GM20431 (cell line): ENCODE measurements around the gene TMEM40.
"Not testable (repeated sequence)": the region's sequence is repeated elsewhere in the genome, so short reads cannot be mapped to it uniquely, and the experiment has no call there.

ENCODE experiments used
- in situ Hi-C: fragments of 300-500 bp; cut with MseI, MboI; formaldehyde crosslinking; loops from one replicate; pipeline ENCODE4 v1.15.0; 2020; ENCODE audit warnings: low sequenced_read_pairs; ENCODE audit not compliant: unreplicated experiment

Gene TMEM40, protein sequence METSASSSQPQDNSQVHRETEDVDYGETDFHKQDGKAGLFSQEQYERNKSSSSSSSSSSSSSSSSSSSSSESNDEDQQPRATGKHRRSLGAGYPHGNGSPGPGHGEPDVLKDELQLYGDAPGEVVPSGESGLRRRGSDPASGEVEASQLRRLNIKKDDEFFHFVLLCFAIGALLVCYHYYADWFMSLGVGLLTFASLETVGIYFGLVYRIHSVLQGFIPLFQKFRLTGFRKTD

DNA sequence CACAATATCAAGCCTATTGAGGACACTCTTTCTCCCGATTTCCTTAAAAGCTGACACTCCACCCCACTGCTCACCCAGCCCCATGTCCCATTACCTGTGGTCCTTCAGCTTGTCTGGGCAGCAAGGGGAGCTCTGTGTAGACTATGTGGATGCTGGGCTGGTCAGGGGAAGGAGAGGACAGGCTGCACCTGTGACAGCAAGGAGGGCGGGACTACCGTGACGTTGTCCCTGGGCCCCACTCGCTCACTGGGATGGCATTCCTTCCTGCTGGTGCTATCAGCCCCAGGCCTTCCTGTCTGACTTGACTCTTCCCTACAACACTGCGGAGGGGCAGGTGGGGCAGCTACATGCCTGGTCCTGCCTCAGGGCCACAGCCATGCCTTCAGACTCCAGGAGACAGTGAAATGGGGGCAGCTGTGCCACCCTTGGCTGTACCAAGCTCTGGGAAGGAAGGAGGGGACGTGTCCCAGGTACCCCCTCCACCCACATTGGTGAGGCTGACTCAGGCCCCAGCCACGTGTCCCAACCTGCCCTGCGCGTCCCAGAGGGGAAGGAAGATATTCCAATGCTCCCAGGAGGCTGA is at the start of gene TMEM40:
Gene TMEM40 (minus strand): TSS at position 163 of the 583 bp plus-strand sequence. CDS start 9,427 bp downstream, outside the sequence.
- in situ Hi-C loops, result no loop called here

DNA sequence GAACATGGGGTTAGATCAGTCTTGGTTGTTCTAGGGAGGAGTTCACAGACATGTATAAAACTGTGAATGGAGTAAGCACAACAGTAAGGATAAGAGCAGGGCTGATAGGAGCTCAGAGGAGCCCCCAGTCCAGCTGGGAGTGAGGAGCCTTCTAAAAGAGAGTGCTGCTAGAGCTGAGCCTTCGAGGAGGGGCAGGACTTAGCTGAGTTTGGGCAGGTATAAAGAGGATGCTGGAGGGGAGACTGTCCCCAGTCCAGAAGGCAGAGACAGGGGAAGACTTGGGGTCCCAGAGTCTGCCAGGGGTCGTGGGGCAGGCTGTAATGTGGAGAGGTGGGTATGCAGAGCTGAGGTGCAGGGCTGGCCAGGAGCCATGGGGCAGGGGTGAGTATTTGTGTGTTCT is 49.5 kb upstream of the TMEM40 start:
- in situ Hi-C loops, result no loop called here

DNA sequence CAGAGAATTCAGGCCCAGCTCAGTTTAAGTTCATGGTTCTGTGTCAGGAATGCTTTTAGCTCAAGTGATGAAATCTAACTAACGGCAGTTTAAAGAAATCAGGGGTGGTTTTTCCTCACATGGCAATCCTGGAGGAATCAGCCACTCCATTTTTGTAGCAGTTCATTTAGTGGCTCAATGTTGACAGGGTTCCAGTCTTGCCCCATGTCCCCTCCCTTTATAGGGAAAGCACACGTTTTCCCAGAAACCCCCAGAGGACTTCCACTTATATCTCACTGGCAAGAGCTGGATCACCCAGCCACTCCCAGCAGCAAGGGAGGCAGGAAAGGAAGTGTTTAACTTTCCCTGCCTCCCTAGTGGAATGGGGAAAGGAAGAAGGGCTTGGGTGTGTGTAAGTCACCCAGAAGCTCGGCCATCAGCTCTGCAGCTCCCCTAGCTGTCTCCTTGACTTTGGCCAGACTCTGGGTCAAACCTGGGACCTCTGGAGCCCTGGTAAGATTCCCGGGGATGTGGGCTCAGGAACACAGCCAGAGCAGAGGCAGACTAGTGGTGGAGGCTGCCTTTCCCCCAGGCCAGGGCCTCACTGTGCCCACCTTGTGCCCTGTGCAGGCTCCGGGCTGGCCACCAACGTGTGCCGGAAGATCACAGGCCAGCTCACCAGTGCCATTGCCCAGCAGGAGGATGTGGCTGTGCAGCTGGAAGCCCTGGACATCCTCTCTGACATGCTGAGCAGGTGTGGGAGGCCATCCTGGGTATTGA is 48.7 kb upstream of the TMEM40 start:
- in situ Hi-C loops, result no loop called here

DNA sequence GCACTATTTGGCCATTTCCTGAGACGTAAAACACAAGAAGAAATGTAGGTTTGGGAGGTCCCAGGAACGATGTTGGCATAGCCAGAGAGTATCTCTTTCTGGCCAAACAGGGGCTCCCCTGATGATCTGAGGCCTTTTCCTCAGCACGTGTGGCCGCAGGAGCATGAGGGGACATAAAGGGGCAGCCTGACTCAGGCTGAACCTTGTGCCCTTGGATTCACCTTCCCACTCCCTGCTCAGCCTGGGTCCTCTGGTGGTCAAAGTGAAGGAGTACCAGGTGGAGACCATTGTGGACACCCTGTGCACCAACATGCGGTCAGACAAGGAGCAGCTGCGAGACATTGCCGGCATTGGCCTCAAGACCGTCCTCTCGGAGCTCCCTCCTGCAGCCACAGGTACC is 48.0 kb upstream of the TMEM40 start:
- in situ Hi-C loops, result no loop called here

DNA sequence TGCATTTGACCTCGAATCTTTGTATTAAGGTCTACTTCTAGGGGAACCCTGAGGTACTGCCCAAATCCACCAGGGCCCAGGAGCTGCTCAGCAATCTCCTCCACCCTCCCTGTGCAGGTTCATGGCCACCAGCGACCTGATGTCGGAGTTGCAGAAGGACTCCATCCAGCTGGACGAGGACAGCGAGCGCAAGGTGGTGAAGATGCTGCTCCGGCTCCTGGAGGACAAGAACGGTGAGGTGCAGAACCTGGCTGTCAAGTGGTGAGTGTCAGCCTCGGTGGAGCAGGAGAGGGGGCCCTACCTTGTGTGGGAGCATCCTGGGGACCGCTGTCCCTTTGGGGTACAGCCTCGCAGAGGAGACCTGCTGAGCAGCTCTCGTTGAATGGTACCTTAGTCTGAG is 44.3 kb upstream of the TMEM40 start:
- in situ Hi-C loops, result no loop called here

DNA sequence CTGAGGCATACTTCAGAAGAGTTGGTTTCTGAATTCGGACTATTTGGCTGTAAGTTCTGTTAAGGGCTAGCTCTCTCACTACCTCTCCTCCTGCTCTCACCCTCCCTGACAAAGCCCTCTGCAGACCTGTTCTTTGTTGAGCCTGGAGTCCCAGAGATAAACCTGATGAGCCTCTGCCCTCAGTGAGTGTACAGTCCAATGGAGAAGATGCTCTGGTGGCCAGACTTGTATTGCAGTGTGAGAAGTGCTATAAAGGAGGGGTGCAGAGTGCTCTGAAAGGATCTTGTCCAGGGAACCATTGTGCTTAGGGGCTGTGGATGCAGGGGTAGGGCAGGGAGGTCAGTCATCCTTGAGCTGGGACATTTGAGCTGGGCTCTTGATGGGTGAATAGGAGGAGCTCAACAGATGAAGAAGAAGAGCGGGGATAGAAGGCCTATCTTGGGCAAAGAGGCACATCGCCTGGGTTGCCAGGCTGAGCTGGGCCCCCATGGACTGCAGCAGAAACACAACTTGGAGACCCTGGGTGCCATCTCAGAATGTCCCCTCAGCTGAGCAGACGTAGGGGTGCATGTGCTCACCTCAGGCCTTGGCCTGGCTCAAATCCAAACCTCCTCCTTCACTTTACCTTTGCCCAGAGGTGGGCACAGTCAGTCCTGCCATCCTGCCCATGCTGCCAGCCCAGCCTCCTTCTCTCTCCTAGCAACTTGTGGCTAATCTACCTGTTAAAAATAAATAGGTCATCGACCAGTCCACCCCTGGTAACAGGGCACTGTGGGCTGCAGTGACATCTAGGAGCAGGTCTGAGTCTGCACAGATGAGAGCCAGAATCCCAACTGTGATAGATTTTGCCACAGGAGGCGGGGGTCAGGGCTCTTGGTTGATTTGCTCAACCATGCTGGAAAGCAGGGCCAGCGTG is 40.7 kb upstream of the TMEM40 start:
- in situ Hi-C loops, result no loop called here

DNA sequence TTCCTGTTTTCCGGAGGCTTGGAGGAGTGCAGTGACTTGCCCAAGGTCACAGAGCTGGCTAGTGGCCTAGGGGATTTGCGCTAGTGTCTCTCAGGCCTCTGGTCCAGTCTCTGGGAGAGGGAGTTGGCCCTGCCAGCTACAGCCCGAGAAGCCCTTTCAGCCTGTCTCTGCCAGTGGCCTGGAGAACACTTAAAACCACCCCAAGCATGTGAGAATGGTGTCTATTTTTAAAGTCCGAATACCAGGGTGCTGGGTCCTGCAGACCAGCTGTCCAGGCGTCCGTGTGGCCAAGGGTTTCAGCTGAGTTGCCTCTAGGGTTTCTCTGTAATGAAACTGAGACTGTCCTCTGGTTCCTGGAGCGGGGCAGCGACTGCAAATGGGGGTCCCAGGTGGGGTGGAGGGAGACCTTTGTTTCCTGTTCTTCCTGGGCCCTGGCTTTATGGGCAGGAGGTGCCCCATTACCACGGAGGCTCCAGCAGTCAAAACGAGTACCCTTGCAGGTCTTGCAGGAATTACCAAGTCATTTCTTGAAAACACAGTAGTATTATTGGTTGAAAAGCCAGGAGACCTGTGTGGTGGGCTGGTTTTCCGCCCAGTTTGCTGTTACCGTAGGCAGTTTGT is 39.6 kb upstream of the TMEM40 start:
- in situ Hi-C loops, result no loop called here

DNA sequence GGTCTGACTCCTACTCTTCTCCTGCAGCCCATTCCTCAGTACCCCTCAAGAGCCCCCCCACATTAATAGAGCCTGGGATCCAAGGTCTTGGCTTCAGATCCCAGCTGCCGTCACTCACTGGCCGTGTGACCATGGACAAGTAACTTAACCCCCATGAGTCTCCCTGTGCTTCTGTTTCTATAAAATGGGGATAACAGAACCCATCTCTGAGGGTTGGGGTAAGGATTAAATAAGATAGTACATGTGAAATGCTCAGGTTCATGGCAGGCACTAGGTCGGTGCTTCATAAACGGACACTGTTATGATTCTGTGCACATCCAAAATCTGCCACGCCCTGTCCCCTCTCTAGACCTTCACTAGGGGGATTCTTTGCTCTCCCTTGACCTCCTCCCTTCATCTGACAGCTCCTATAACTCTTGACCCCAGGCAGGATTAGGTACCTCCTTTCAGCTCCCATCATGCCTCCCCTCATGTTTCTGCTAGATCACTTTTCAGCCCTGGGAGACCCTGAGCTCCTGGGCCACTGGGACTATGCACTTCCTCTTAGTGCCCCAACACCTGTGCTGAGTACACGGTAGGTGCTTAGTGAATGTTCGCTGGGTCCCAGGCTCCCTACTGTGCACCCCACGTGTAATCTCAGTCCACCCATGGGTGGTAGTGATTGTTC is 39.0 kb upstream of the TMEM40 start:
- in situ Hi-C loops, result no loop called here

DNA sequence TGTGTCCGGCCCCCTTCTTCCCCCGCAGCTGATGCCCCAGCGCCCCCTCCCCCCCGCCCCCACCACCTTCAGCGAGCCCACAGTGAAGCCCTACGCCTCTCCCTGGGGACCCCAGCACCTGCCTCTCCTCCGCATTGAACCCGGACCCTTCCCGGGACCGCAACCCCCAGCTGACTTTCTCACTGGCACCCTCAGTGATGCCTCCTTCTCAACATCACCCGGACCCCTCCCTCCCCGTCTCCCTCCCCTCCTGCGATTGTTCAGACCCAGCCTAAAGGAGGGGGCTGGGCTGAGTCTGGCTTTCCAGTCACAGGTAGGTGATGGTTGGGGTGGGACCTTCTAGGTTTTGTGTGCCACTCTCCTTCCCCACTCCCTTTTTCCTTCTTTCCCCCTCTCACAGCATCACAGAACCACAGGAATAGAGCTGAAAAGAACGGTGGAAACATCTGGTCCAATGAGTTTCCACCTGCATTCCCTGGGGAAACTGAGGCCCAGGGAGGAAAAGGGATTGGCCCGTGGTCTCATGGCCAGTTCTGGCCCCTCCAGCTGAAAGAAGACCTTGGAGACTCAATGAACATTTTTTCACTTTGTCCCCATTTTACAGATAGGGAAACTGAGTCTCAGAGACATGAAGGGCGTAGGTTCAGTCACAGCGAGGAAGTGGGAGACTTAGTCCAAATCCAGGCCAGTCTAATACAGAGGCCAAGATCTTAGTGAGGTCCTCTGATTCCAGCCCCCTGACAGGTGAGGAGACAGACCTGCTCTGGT is 38.2 kb upstream of the TMEM40 start:
- in situ Hi-C loops, result no loop called here

DNA sequence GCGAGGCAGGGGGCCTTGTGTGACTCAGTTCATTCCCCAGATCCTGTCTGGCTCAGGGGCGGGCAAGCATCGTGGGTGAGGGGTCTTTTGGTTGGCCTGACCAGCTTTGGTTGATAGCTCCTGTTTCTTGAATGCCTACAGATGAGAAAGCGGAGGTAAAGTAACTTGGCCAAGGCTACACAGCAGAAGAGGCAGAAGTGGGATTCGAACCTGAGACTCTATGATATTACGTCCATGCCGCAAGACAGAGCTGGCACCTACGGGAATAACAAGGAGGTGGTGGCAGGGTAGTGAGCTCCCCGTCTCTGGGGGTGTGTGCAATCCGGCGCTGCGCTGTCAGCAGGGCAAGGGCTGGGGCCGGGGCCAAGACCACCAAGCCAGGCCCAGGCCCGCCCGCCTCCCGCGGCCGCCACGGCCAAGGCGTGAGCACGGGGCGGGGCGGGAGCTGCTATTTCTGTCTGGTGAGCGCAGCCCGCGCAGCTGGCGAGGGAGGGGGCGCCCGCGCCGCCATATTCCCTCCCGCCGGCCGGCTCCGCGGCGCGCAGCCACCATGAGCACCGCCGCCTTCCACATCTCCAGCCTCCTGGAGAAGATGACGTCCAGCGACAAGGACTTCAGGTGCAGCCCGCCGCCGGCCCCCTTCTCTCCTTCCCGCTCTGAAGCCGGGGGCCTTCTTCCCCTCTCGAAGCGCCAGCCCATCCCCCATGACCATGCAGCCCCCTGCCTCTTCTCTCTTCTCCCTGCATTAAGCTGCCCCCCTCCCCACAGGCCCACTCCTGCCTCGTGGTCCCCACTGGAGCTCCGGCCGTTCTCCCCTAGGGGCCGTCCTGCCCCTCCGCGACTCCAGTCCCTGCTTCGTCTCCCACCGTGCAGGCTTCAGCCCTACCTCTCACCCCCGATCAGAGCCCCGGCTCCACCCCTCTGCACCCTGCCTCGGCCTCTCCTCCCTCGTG is 37.4 kb upstream of the TMEM40 start, which contains the start of gene CAND2:
Gene CAND2 (plus strand): TSS at position 510 of the 953 bp plus-strand sequence. CDS start 41 bp downstream, at position 551.
- in situ Hi-C loops, result no loop called here

DNA sequence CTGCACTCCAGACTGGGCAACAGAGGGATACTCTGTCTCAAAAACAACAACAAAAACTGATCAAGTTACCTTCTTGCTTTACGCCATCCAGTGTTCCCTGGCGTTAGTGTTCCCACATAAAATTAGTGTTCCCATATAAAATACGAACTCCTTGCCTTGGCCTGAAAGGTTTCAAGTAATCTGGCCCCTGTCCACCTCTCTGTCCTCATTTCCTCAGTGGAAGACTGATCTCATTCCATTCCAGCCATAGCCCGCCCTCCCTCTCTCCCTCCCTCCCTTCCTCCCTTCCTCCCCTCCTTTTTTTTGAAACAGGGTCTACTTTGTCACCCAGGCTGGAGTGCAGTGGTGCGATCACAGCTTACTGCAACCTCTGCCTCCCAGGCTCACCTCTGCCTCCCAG is 34.6 kb upstream of the TMEM40 start:
- in situ Hi-C loops, result no loop called here

DNA sequence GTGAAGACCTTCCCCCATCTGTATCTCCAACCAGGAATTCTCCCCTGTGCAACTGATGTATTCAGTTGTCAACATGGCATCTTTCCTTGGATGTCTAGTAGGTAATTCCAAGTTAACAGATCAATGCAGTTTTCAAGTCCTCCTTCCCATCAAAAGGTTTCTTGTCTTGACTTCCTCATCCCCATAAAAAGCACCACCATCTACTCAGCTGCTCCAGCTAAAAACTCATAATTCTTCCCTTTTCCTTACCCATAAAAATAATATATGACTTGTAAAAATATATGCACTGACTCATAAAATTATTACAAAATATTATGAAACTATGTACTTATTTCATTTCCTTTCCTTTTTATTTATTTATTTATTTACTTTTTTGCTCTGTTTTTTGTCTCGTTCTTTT is 32.4 kb upstream of the TMEM40 start:
- in situ Hi-C loops, result no loop called here

DNA sequence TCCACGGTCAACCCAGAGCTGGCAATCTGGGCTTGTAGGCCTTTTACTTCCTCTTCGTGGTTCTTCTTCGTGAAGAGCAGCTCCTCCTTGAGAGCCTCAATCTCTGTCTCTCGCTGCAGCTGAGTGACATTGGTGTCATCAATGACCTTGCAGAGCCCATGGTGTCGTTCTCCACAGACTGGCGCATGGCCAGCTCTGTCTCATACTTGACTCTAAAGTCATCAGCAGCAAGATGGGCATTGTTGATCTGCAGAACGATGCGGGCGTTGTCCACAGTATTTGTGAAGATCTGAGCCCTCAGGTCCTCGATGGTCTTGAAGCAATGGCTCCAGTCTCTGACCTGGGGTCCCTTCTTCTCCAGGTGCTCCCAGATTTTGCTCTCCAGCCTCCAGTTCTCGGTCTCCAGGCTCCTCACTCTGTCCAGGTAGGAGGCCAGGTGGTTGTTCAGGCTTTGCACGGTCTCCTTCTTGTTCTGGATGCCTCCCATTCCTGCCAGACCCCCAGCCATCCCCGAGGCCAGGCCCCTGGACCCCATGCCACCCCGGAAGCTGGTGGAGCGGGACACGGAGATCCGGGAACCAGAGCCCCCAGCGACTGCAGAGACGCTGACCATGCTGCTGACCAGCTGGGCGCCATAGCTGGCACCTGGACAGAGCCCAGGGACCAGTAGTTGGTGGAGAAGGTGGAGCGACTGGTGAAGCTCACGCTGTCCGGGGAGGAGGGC is 29.1 kb upstream of the TMEM40 start:
- in situ Hi-C loops, result not testable (repeated sequence)

DNA sequence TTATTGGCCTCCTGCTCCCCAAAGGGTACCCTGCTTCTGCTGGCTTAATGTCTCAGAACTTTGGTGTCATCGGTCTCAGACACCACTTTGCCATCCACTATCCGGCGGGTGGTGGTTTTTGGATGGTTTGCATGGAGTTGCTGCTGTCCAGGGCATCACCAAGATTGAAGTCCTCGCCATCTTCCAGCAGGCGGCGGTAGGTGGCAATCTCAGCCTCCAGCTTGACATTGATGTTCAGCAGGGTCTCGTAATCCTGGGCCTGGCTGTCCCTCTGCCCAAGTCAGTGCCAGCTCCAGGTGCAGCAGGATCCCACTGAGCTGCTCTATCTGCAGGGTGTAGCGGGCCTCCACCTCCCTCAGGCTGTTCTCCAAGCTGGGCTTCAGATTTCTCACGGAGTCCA is 28.3 kb upstream of the TMEM40 start:
- in situ Hi-C loops, result not testable (repeated sequence)

DNA sequence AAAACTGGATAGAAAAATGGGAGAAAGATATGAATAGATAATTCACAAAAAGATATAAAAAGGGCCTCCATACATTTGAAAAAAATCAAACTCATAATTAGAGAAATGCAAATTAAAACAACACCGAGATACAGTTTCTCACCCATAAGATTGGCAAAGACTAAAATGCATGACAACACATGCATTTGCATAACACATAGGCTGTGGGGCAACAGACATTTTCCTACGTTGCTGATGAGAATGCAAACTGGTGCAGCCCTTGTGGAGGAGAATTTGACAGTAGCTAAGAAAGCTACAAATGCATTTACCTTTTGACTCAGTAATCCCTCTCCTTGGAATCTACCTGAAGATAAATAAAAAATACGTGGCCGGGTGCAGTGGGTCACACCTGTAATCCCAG is 26.0 kb upstream of the TMEM40 start:
- in situ Hi-C loops, result no loop called here

DNA sequence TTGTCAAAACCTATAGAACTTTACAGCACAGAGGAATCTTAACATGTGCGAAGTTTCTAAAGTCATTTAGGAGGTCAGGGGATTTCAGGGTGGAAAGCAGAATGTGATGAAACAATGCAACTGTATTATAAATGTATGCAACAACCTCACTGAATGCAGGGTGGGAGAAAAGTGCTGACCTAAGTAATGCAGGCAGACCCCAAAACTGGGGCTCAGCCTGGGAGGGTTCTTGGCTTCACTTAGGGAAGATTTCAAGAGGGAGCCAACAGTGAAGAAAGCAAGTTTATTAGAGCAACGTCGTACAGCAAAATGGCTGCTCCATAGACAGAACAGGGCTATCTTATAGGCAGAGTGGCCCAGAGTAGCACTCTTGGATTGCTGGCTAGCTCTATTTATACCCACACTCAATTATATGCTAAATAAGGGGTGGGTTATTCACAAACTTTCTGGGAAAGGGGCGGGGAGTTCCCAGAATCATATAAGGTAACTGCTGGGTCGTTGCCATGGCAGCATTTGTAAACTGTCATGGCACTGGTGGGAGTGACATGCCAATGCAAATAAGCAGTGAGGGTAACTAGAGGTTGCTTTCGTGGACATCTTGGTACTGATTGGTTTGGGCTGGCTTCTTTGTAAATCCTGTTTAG is 23.2 kb upstream of the TMEM40 start:
- in situ Hi-C loops, result no loop called here
